ENCODE results near the gene LPP. TPM values are rescaled to one million over a fixed set of nuclear protein-coding genes. Genes with fewer than 3 reads are reported as not detected.

Gene LPP
- polyA plus RNA-seq, 2 of the 4 experiments (the other 2 are of a cell fraction) = 11.0 to 30.8 TPM

DNA sequence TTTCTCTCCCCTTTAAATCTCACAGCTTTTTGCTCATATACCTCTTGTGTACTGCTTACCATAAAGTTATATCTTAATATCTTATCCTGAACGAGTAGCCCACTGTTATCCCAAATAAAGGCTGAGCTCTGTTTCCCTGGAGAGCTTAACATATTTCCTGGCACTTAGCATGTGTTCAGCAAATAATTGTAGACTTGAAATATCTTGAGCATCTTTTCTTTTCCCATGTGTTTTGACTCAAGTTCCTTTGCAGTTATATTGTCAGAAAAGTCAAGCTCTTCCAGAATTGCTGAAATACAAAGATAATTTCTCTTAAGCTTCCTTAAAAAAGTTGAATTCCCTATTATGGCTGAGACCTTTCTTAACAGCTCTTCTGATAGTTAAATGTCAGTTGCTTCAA, 150.5 kb downstream of the LPP start:
- Histone ChIP-seq H3K4me3 (no peak overlapping the region), H3K4me1 (peaks cover 23% of the 10 kb centered on the region), H3K4me2 (no peak overlapping the region), H3K9me3 (no peaks in the 10 kb centered on the region), H3K27ac (no peak overlapping the region)
- DNase-seq (ENCODE audit: low read depth in 1 of 2, low spot score in 1 of 2) = no peak
- TF ChIP-seq CEBPB (IDR thresholded peaks at IDR 0.05) = no peak
- no peak for TF ChIP-seq MAX (IDR thresholded peaks at IDR 0.05)
- no peak for TF ChIP-seq KDM1A (IDR thresholded peaks at IDR 0.05; ENCODE audit: low read depth)
- TF ChIP-seq ZNF302 (CRISPR knock-in tag; IDR thresholded peaks at IDR 0.05) = no peak
- TF ChIP-seq HOXB13 (CRISPR knock-in tag; IDR thresholded peaks at IDR 0.05; ENCODE audit: low read depth) = no peak
- no peak for TF ChIP-seq RARB (CRISPR knock-in tag; IDR thresholded peaks at IDR 0.05)
- TF ChIP-seq CTCF (IDR thresholded peaks at IDR 0.05) = no peak
- TF ChIP-seq MAFK (IDR thresholded peaks at IDR 0.05; ENCODE audit: partially characterized antibody) = no peak
- TF ChIP-seq ZC3H11A (IDR thresholded peaks at IDR 0.05) = no peak
- no peak for TF ChIP-seq ATOH8 (CRISPR knock-in tag; IDR thresholded peaks at IDR 0.05; ENCODE audit: low read depth)
- no peak for TF ChIP-seq NR3C1 (IDR thresholded peaks at IDR 0.05)
- no peak for TF ChIP-seq TFCP2L1 (CRISPR knock-in tag; IDR thresholded peaks at IDR 0.05)
- no peak for TF ChIP-seq HOXB5 (CRISPR knock-in tag; IDR thresholded peaks at IDR 0.05)
- TF ChIP-seq POLR2A (IDR thresholded peaks at IDR 0.05; ENCODE audit: low read length) = no peak
- no peak for TF ChIP-seq CHD4 (IDR thresholded peaks at IDR 0.05; ENCODE audit: borderline replicate concordance)
- no peak for TF ChIP-seq NPAS2 (CRISPR knock-in tag; IDR thresholded peaks at IDR 0.05; ENCODE audit: borderline replicate concordance)
- CTCF ChIA-PET = interaction anchor here (1.1 kb wide), 2 partner anchors 21 to 564 kb away, joined by 3 read pairs; no protein-coding TSS in a partner anchor
- WGBS (ENCODE audit: missing lambda C conversion rate) = 58% methylated on average over 1 of the region's 1 CpG
- FAIRE-seq = no peak
- ATAC-seq = no peak
- POLR2A ChIA-PET = no interaction called here

DNA sequence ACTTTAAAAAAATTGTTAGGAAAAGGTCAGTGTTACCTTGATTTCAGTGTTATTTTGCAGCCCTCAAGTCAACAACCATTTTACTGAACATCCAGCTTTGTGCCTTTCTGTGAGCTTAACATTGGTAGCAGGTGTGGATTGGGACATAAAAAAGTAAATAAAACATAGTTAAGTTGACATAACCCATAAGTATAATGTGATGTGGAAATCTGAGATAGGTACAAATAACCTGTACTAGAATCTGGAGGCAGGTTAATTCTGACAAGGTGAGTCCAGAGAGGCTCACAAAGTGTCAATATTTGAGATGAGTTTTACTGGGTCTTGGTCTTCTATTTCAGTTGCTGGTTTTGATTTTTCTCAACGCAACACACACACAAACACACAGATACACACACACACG, 151.3 kb downstream of the LPP start:
- TF ChIP-seq NPAS2 (CRISPR knock-in tag; IDR thresholded peaks at IDR 0.05; ENCODE audit: borderline replicate concordance) (no peak), HOXA7 (CRISPR knock-in tag; IDR thresholded peaks at IDR 0.05) (no peak), BCL3 (IDR thresholded peaks at IDR 0.05) (no peak), TFCP2L1 (CRISPR knock-in tag; IDR thresholded peaks at IDR 0.05) (no peak), RAD21 (conservative IDR thresholded peaks at IDR 0.05 in 1 of 2, IDR thresholded peaks at IDR 0.05 in 1 of 2) (no peak), ESRRA (IDR thresholded peaks at IDR 0.05; ENCODE audit: borderline replicate concordance, low read length) (no peak), RFX5 (IDR thresholded peaks at IDR 0.05) (no peak), NFE2L2 (conservative IDR thresholded peaks at IDR 0.05; ENCODE audit: low read length) (no peak), FOSL2 (IDR thresholded peaks at IDR 0.05) (no peak), FOSL2 (CRISPR knock-in tag; IDR thresholded peaks at IDR 0.05) (no peak), CHD4 (IDR thresholded peaks at IDR 0.05; ENCODE audit: borderline replicate concordance) (no peak), RARB (CRISPR knock-in tag; IDR thresholded peaks at IDR 0.05) (no peak), CEBPB (IDR thresholded peaks at IDR 0.05) (no peak), RNF2 (IDR thresholded peaks at IDR 0.05; ENCODE audit: borderline replicate concordance, low read depth) (no peak), EP300 (IDR thresholded peaks at IDR 0.05) (no peak)
- TF ChIP-seq, protein P1, sequence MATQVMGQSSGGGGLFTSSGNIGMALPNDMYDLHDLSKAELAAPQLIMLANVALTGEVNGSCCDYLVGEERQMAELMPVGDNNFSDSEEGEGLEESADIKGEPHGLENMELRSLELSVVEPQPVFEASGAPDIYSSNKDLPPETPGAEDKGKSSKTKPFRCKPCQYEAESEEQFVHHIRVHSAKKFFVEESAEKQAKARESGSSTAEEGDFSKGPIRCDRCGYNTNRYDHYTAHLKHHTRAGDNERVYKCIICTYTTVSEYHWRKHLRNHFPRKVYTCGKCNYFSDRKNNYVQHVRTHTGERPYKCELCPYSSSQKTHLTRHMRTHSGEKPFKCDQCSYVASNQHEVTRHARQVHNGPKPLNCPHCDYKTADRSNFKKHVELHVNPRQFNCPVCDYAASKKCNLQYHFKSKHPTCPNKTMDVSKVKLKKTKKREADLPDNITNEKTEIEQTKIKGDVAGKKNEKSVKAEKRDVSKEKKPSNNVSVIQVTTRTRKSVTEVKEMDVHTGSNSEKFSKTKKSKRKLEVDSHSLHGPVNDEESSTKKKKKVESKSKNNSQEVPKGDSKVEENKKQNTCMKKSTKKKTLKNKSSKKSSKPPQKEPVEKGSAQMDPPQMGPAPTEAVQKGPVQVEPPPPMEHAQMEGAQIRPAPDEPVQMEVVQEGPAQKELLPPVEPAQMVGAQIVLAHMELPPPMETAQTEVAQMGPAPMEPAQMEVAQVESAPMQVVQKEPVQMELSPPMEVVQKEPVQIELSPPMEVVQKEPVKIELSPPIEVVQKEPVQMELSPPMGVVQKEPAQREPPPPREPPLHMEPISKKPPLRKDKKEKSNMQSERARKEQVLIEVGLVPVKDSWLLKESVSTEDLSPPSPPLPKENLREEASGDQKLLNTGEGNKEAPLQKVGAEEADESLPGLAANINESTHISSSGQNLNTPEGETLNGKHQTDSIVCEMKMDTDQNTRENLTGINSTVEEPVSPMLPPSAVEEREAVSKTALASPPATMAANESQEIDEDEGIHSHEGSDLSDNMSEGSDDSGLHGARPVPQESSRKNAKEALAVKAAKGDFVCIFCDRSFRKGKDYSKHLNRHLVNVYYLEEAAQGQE (IDR thresholded peaks at IDR 0.05) = no peak
- ChIA-PET CTCF (interaction anchor here (1.1 kb wide), 1 partner anchor 22 kb away, joined by 3 read pairs; no protein-coding TSS in a partner anchor), POLR2A (no interaction called here)
- Histone ChIP-seq H3K4me1 (peaks cover 20% of the 10 kb centered on the region; the same call in 2 of the 3 replicates), H3K4me3 (no peak overlapping the region), H3K9me3 (no peaks in the 10 kb centered on the region), H3K27ac (no peak overlapping the region), H3K4me2 (no peak overlapping the region)
- DNase-seq (ENCODE audit: low read depth in 1 of 2, low spot score in 1 of 2) (no peak), FAIRE-seq (no peak), ATAC-seq (no peak)
- WGBS (ENCODE audit: missing lambda C conversion rate) = 88% methylated on average over 2 of the region's 2 CpGs
